K562 (cell line): ENCODE data around the gene DBNDD2. TPM values are rescaled to one million over a fixed set of nuclear protein-coding genes. Genes with fewer than 3 reads are reported as not detected.

Source experiments
- EHMT2 ChIP-seq: fragments of 450-650 bp; IDR thresholded peaks from 2 replicates; pipeline ENCODE4 v1.6.1; 2018; ENCODE audit warnings: antibody characterized with exemption
- FOXP1 ChIP-seq: sonication (generic); formaldehyde crosslinking; IDR thresholded peaks from 2 replicates; pipeline ENCODE4 v1.8.0; 2022; ENCODE audit warnings: mild to moderate bottlenecking, missing genetic modification reagents
- GATAD2B ChIP-seq: fragments of 450-650 bp; IDR thresholded peaks from 2 replicates; pipeline ENCODE4 v1.6.1; 2017; ENCODE audit warnings: mild to moderate bottlenecking, borderline replicate concordance
- HNRNPH1 ChIP-seq: fragments of 200-400 bp; formaldehyde crosslinking; optimal IDR thresholded peaks from 2 replicates; pipeline ENCODE3; 2017; ENCODE audit warnings: low read depth, mild to moderate bottlenecking, low read length, moderate library complexity
- JUN ChIP-seq, 2 experiments: sonication (generic) in 1 of 2; formaldehyde crosslinking in 1 of 2; IDR thresholded peaks; 2 replicates each; pipeline versions ENCODE4 v1.6.1 to v1.8.0; 2012 to 2022; ENCODE audit warnings: borderline replicate concordance in 2 of 2, mild to moderate bottlenecking in 2 of 2, improper control_type of control experiment in 1 of 2, low read depth in 1 of 2, low read length in 1 of 2, missing genetic modification reagents in 1 of 2
- JUND ChIP-seq, 2 experiments: IDR thresholded peaks; 2 replicates in 1 of 2; 3 replicates in 1 of 2; pipeline ENCODE4 v1.6.1; 2011; ENCODE audit warnings: borderline replicate concordance in 2 of 2, low read depth in 2 of 2, low read length in 2 of 2, improper control_type of control experiment in 1 of 2, missing biosample characterization in 1 of 2, missing genetic modification characterization in 1 of 2, missing genetic modification reagents in 1 of 2
- KDM4B ChIP-seq, 2 experiments: fragments of 450-650 bp in 1 of 2; sonication (generic) in 1 of 2; IDR thresholded peaks; 2 replicates each; pipeline ENCODE4 v1.6.1; 2016 to 2017; ENCODE audit warnings: borderline replicate concordance in 2 of 2, antibody characterized with exemption in 1 of 2, low read depth in 1 of 2, mild to moderate bottlenecking in 1 of 2
- MAZ ChIP-seq, 2 experiments: fragments of 450-650 bp in 1 of 2; sonication (generic) in 1 of 2; formaldehyde crosslinking; IDR thresholded peaks in 1 of 2; conservative IDR thresholded peaks in 1 of 2; 2 replicates each; pipeline versions ENCODE4 v1.4.0 to v1.5.0; 2020; ENCODE audit warnings: mild to moderate bottlenecking in 1 of 2, missing genetic modification reagents in 1 of 2
- MEIS2 ChIP-seq: fragments of 450-650 bp; IDR thresholded peaks from 2 replicates; pipeline ENCODE4 v1.6.1; 2014; ENCODE audit warnings: mild to moderate bottlenecking; ENCODE audit not compliant: partially characterized antibody
- MTA1 ChIP-seq: fragments of 450-650 bp; IDR thresholded peaks from 2 replicates; pipeline ENCODE4 v1.6.1; 2017; ENCODE audit warnings: borderline replicate concordance
- SIN3B ChIP-seq: fragments of 450-650 bp; IDR thresholded peaks from 2 replicates; pipeline ENCODE4 v1.6.1; 2017; ENCODE audit warnings: low read depth, mild to moderate bottlenecking, moderate library complexity
- SUPT5H ChIP-seq: fragments of 450-650 bp; IDR thresholded peaks from 2 replicates; pipeline ENCODE4 v1.6.1; 2016
- ZNF583 ChIP-seq: fragments of 250-450 bp; sonication (Bioruptor Pico); IDR thresholded peaks from 2 replicates; pipeline ENCODE4 v1.4.0; 2020
- polyA plus RNA-seq, 8 experiments: library from polyadenylated mRNA; depleted of rRNA in 4 of 8; stranded (reverse) in 5 of 8; unstranded in 3 of 8; fragments of >200 nt; fragmentation: Nextera tagmentation in 2 of 8; fragmentation: Illumina TruSeq in 1 of 8; extraction: Ambion mirVana in 2 of 8; extraction: Trizol in 1 of 8; gene quantifications; 2 replicates each; pipeline versions ENCODE4 v1.2.1 to v1.2.3, GENCODE V29; 2011 to 2014; ENCODE audit warnings: inconsistent platforms in 1 of 8, missing spikeins in 1 of 8
- total RNA-seq, 7 experiments: library from RNA; depleted of rRNA in 6 of 7; stranded (reverse); fragments of >200 nt in 6 of 7; fragmentation: Illumina TruSeq in 2 of 7; extraction: Trizol in 2 of 7; gene quantifications; 2 replicates each; pipeline versions ENCODE4 v1.2.1 to v1.2.3, GENCODE V29; 2011 to 2021; ENCODE audit warnings: low replicate concordance in 1 of 7
- TF ChIP-seq, protein P1 (sequence below): fragments of 450-650 bp; IDR thresholded peaks from 2 replicates; pipeline ENCODE4 v1.6.1; 2016; ENCODE audit warnings: borderline replicate concordance
- TF ChIP-seq, protein P2 (sequence below): fragments of 200-800 bp; sonication (Bioruptor generic); IDR thresholded peaks from 2 replicates; pipeline ENCODE4 v1.6.1; 2017; ENCODE audit warnings: missing genetic modification characterization, missing compliant biosample characterization
- TF ChIP-seq, protein P3 (sequence below): sonication (generic); formaldehyde crosslinking; IDR thresholded peaks from 2 replicates; pipeline ENCODE4 v1.9.0; 2022; ENCODE audit warnings: mild to moderate bottlenecking, missing genetic modification reagents
- TF ChIP-seq, protein P4 (sequence below): sonication (generic); formaldehyde crosslinking; IDR thresholded peaks from 2 replicates; pipeline ENCODE4 v1.4.0; 2020; ENCODE audit warnings: mild to moderate bottlenecking, missing genetic modification reagents
- TF ChIP-seq, protein P5 (sequence below): fragments of 250-450 bp; sonication (Bioruptor Pico); IDR thresholded peaks from 2 replicates; pipeline ENCODE4 v1.4.0; 2020

DBNDD2 gene
- total and polyA plus RNA-seq, 9 of the 15 experiments (the other 6 are each of a cell fraction or from before 2014, with no cell fraction given) = 12.8 to 64.0 (median 35.8) TPM

DNA sequence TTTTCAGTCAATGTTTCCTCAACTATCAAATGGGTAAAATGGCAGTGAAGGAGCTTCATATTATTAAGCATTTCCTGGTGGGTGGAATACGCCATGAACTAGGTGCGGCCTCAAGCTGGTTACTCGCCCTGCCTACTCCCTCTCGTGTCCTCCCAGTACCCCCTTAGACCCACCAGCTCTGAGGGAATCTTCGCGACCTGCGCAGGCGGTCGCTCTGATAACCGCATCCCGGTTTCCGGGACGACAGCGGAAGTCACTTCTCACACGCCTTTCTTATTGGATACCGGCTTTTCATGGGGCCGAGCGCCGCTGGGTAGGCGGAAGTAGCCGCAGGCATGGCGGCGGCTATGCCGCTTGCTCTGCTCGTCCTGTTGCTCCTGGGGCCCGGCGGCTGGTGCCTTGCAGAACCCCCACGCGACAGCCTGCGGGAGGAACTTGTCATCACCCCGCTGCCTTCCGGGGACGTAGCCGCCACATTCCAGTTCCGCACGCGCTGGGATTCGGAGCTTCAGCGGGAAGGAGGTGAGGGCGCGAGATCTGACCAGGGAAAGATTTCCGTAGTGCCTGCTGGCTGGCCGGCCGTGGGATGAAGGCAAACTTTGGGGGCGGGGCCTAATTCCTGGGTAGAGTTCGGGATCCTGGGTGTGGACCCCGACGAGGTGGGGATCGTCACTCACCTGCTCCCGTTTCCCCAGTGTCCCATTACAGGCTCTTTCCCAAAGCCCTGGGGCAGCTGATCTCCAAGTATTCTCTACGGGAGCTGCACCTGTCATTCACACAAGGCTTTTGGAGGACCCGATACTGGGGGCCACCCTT lies 7.9 kb downstream of the DBNDD2 start, which contains the start of gene PIGT (continued):
- TF ChIP-seq SIN3B = peak; percentile 99
- TF ChIP-seq, protein P1, sequence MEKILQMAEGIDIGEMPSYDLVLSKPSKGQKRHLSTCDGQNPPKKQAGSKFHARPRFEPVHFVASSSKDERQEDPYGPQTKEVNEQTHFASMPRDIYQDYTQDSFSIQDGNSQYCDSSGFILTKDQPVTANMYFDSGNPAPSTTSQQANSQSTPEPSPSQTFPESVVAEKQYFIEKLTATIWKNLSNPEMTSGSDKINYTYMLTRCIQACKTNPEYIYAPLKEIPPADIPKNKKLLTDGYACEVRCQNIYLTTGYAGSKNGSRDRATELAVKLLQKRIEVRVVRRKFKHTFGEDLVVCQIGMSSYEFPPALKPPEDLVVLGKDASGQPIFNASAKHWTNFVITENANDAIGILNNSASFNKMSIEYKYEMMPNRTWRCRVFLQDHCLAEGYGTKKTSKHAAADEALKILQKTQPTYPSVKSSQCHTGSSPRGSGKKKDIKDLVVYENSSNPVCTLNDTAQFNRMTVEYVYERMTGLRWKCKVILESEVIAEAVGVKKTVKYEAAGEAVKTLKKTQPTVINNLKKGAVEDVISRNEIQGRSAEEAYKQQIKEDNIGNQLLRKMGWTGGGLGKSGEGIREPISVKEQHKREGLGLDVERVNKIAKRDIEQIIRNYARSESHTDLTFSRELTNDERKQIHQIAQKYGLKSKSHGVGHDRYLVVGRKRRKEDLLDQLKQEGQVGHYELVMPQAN = peak; percentile 94
- TF ChIP-seq, protein P2, sequence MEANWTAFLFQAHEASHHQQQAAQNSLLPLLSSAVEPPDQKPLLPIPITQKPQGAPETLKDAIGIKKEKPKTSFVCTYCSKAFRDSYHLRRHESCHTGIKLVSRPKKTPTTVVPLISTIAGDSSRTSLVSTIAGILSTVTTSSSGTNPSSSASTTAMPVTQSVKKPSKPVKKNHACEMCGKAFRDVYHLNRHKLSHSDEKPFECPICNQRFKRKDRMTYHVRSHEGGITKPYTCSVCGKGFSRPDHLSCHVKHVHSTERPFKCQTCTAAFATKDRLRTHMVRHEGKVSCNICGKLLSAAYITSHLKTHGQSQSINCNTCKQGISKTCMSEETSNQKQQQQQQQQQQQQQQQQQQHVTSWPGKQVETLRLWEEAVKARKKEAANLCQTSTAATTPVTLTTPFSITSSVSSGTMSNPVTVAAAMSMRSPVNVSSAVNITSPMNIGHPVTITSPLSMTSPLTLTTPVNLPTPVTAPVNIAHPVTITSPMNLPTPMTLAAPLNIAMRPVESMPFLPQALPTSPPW (CRISPR knock-in tag) = peak; percentile 37
- TF ChIP-seq, protein P3, sequence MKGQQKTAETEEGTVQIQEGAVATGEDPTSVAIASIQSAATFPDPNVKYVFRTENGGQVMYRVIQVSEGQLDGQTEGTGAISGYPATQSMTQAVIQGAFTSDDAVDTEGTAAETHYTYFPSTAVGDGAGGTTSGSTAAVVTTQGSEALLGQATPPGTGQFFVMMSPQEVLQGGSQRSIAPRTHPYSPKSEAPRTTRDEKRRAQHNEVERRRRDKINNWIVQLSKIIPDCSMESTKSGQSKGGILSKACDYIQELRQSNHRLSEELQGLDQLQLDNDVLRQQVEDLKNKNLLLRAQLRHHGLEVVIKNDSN (CRISPR knock-in tag) = peak; percentile 11; the same call in 1 of the 2 replicates
- TF ChIP-seq, protein P4, sequence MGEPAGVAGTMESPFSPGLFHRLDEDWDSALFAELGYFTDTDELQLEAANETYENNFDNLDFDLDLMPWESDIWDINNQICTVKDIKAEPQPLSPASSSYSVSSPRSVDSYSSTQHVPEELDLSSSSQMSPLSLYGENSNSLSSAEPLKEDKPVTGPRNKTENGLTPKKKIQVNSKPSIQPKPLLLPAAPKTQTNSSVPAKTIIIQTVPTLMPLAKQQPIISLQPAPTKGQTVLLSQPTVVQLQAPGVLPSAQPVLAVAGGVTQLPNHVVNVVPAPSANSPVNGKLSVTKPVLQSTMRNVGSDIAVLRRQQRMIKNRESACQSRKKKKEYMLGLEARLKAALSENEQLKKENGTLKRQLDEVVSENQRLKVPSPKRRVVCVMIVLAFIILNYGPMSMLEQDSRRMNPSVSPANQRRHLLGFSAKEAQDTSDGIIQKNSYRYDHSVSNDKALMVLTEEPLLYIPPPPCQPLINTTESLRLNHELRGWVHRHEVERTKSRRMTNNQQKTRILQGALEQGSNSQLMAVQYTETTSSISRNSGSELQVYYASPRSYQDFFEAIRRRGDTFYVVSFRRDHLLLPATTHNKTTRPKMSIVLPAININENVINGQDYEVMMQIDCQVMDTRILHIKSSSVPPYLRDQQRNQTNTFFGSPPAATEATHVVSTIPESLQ (CRISPR knock-in tag) = 0 out of 2 replicates have a peak, but pooled peaks have one; percentile 67
- TF ChIP-seq JUN (IDR thresholded peaks at IDR 0.05; ENCODE audit: borderline replicate concordance, low read depth, low read length) = no peak
- TF ChIP-seq JUN (CRISPR knock-in tag; IDR thresholded peaks at IDR 0.05; ENCODE audit: borderline replicate concordance) = peak; percentile 21; the same call in 1 of the 2 replicates
- peak; percentile 93 for TF ChIP-seq MTA1
- TF ChIP-seq KDM4B (IDR thresholded peaks at IDR 0.05; ENCODE audit: borderline replicate concordance in 2 of 2, low read depth in 1 of 2) = peak in 1 of 2 experiments; percentile 85; a peak in 1 of 4 replicates
- no peak for TF ChIP-seq HNRNPH1
- no peak; the same call in 1 of the 2 replicates for TF ChIP-seq JUND (IDR thresholded peaks at IDR 0.05; ENCODE audit: borderline replicate concordance, low read depth, low read length)
- peak; percentile 22; the same call in 1 of the 3 replicates for TF ChIP-seq JUND (tag; IDR thresholded peaks at IDR 0.05; ENCODE audit: borderline replicate concordance, low read depth, low read length)
- peak; percentile 42 for TF ChIP-seq MEIS2
- peak; percentile 67; the same call in 1 of the 2 replicates for TF ChIP-seq EHMT2
- peak; percentile 33; the same call in 1 of the 2 replicates for TF ChIP-seq GATAD2B
- peak; percentile 76; the same call in 1 of the 2 replicates for TF ChIP-seq ZNF583 (CRISPR knock-in tag)
- TF ChIP-seq SUPT5H = peak; percentile 94
- peak; percentile 38 to 85; a peak in 2 of 4 replicates for TF ChIP-seq MAZ (CRISPR knock-in tag; conservative IDR thresholded peaks at IDR 0.05 in 1 of 2, IDR thresholded peaks at IDR 0.05 in 1 of 2)
- TF ChIP-seq FOXP1 = peak; percentile 79
- TF ChIP-seq, protein P5, sequence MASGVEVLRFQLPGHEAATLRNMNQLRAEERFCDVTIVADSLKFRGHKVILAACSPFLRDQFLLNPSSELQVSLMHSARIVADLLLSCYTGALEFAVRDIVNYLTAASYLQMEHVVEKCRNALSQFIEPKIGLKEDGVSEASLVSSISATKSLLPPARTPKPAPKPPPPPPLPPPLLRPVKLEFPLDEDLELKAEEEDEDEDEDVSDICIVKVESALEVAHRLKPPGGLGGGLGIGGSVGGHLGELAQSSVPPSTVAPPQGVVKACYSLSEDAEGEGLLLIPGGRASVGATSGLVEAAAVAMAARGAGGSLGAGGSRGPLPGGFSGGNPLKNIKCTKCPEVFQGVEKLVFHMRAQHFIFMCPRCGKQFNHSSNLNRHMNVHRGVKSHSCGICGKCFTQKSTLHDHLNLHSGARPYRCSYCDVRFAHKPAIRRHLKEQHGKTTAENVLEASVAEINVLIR = peak; percentile 66
